GM12878 (cell line): ENCODE measurements around the gene RCN2. TPM values are rescaled to one million over a fixed set of nuclear protein-coding genes. Genes with fewer than 3 reads are reported as not detected.
A peak's percentile ranks its signal among the peaks of the same experiment; 100 is the strongest.

Experiments used
- ATAC-seq: fragments of 200-7000 bp; cut with Tn5 transposase; 3 replicates; pipeline ENCODE4 v1.9.1; 2020; ENCODE audit warnings: mild to moderate bottlenecking, moderate library complexity
- Bru-seq: library from RNA; stranded (reverse); fragments of 400-500 nt; gene quantifications from one replicate; lab custom pipeline; 2021; lab: Mats Ljungman, UMichigan
- BruChase-seq, 2 experiments: library from RNA; stranded (reverse); fragments of 400-500 nt; gene quantifications; one replicate each; lab custom pipeline; 2021; lab: Mats Ljungman, UMichigan
- BruUV-seq: library from RNA; stranded (reverse); fragments of 400-500 nt; replicated peaks from 2 replicates; lab custom pipeline; 2021; lab: Mats Ljungman, UMichigan
- CTCF ChIA-PET: fragments of 300-600 bp; sonication (Branson Sonifier 250); formaldehyde crosslinking; extraction: SDS; loops from one replicate; lab custom pipeline; 2021; ENCODE audit warnings: inconsistent platforms; lab: Yijun Ruan, JAX
- POLR2A ChIA-PET: fragments of 350-600 bp; formaldehyde crosslinking; extraction: SDS; loops from one replicate; lab custom pipeline; 2021; ENCODE audit warnings: inconsistent platforms; lab: Charles Lee
- RAD21 ChIA-PET: fragments of 300-600 bp; sonication (Branson Sonifier 250); formaldehyde crosslinking; loops from one replicate; lab custom pipeline; 2023; ENCODE audit warnings: antibody characterized with exemption; ENCODE audit not compliant: unreplicated experiment; lab: Charles Lee
- SMC1A ChIA-PET: fragments of 300-600 bp; sonication (Branson Sonifier 250); formaldehyde crosslinking; loops from one replicate; lab custom pipeline; 2023; ENCODE audit not compliant: unreplicated experiment, uncharacterized antibody; lab: Charles Lee
- DNase-seq: peaks from one replicate; pipeline ENCODE4 v3.0.0-alpha.2; 2011; ENCODE audit warnings: low read depth, low spot score
- FAIRE-seq: peaks from 3 replicates; lab custom pipeline; 2011; peaks lifted over from hg19 to GRCh38; lab: Jason Lieb, UNC
- H2AFZ ChIP-seq: 2 replicates; pipeline ENCODE4 v1.6.0; 2011; ENCODE audit warnings: low read depth, low read length, control low read depth; ENCODE audit not compliant: control insufficient read depth
- H3K27ac ChIP-seq: 2 replicates; pipeline ENCODE4 v1.5.1; 2011; ENCODE audit warnings: control low read depth; ENCODE audit not compliant: control insufficient read depth, insufficient read depth
- H3K27me3 ChIP-seq, 2 experiments: replicated peaks in 1 of 2; 2 replicates each; pipeline versions ENCODE4 v1.6.0 to v1.6.1; 2011; ENCODE audit warnings: low read length in 1 of 2; ENCODE audit not compliant: control insufficient read depth in 2 of 2, insufficient read depth in 2 of 2
- H3K36me3 ChIP-seq, 2 experiments: 2 replicates each; pipeline ENCODE4 v1.5.1; 2011; ENCODE audit warnings: low read length in 1 of 2; ENCODE audit not compliant: control insufficient read depth in 2 of 2, insufficient read depth in 2 of 2
- H3K4me1 ChIP-seq: 2 replicates; pipeline ENCODE4 v1.6.1; 2011; ENCODE audit warnings: mild to moderate bottlenecking, low read length, moderate library complexity, mixed read lengths; ENCODE audit not compliant: control insufficient read depth, insufficient read depth
- H3K4me2 ChIP-seq: 2 replicates; pipeline ENCODE4 v1.6.0; 2011; ENCODE audit warnings: control low read depth; ENCODE audit not compliant: control insufficient read depth, insufficient read depth
- H3K4me3 ChIP-seq: fragments of 200-600 bp; sonication (generic); 2 replicates; pipeline ENCODE4 v1.5.1; 2016
- H3K79me2 ChIP-seq: 2 replicates; pipeline ENCODE4 v1.6.0; 2011; ENCODE audit warnings: low read length; ENCODE audit not compliant: control insufficient read depth, insufficient read depth
- H3K9ac ChIP-seq: 2 replicates; pipeline ENCODE4 v1.8.0; 2011; ENCODE audit warnings: low read length, control low read depth, mixed read lengths; ENCODE audit not compliant: control insufficient read depth, insufficient read depth
- H3K9me3 ChIP-seq: replicated peaks from 3 replicates; pipeline ENCODE4 v1.5.1; 2011; ENCODE audit warnings: mild to moderate bottlenecking, low read length; ENCODE audit not compliant: control insufficient read depth, insufficient read depth
- H4K20me1 ChIP-seq: 2 replicates; pipeline ENCODE4 v1.6.0; 2011; ENCODE audit not compliant: control insufficient read depth, insufficient read depth
- ATF7 ChIP-seq: fragments of 450-650 bp; IDR thresholded peaks from 2 replicates; pipeline ENCODE4 v1.6.1; 2016; ENCODE audit warnings: low read depth, mild to moderate bottlenecking
- CBFB ChIP-seq: IDR thresholded peaks from 2 replicates; pipeline ENCODE4 v1.6.1; 2016; ENCODE audit warnings: antibody characterized with exemption, low read depth
- CHD2 ChIP-seq: IDR thresholded peaks from 2 replicates; pipeline ENCODE4 v1.6.1; 2011; ENCODE audit warnings: low read depth, low read length, improper control_type of control experiment, borderline replicate concordance
- CHD4 ChIP-seq: fragments of 200-600 bp; sonication (generic); IDR thresholded peaks from 2 replicates; pipeline ENCODE4 v1.6.1; 2016; ENCODE audit warnings: mild to moderate bottlenecking
- ESRRA ChIP-seq: IDR thresholded peaks from 2 replicates; pipeline ENCODE4 v1.6.1; 2012; ENCODE audit warnings: mild to moderate bottlenecking, low read length, improper control_type of control experiment
- ETV6 ChIP-seq, 2 experiments: fragments of 450-650 bp in 1 of 2; IDR thresholded peaks in 1 of 2; conservative IDR thresholded peaks in 1 of 2; 2 replicates each; pipeline ENCODE4 v1.6.1; 2014; ENCODE audit warnings: antibody characterized with exemption in 1 of 2, borderline replicate concordance in 1 of 2, low read depth in 1 of 2, mild to moderate bottlenecking in 1 of 2, moderate library complexity in 1 of 2
- FOXM1 ChIP-seq: IDR thresholded peaks from 2 replicates; pipeline ENCODE4 v1.6.1; 2012; ENCODE audit warnings: low read depth, mild to moderate bottlenecking, inconsistent platforms, low read length, moderate library complexity
- JUND ChIP-seq: IDR thresholded peaks from 2 replicates; pipeline ENCODE4 v1.6.1; 2012; ENCODE audit warnings: low read depth, mild to moderate bottlenecking, low read length, improper control_type of control experiment, moderate library complexity
- LARP7 ChIP-seq: fragments of 450-650 bp; IDR thresholded peaks from 2 replicates; pipeline ENCODE4 v1.6.1; 2017; ENCODE audit warnings: mild to moderate bottlenecking
- NFIC ChIP-seq: IDR thresholded peaks from 2 replicates; pipeline ENCODE4 v1.6.1; 2012; ENCODE audit warnings: low read depth, mild to moderate bottlenecking, inconsistent platforms, low read length, moderate library complexity
- SIN3A ChIP-seq: IDR thresholded peaks from 2 replicates; pipeline ENCODE4 v1.6.1; 2012; ENCODE audit warnings: low read depth, low read length, improper control_type of control experiment
- ZNF217 ChIP-seq: fragments of 450-650 bp; IDR thresholded peaks from 2 replicates; pipeline ENCODE4 v1.6.1; 2017; ENCODE audit warnings: antibody characterized with exemption, mild to moderate bottlenecking
- WGBS: methylation state at CpG from one replicate; pipeline ENCODE4 v1.1.6; 2016; ENCODE audit warnings: low lambda C conversion rate; ENCODE audit not compliant: insufficient replicate concordance, insufficient coverage; ENCODE audit errors: missing lambda C conversion rate; 5-methylcytosine and 5-hydroxymethylcytosine counted together
- in situ Hi-C: fragments of 300-500 bp; cut with MboI; formaldehyde crosslinking; loops from 9 replicates; pipeline ENCODE4 v1.14.3; 2018; ENCODE audit warnings: mixed read lengths
- intact Hi-C: fragments of 100-400 bp; cut with micrococcal nuclease; formaldehyde crosslinking; loops from one replicate; pipeline ENCODE4 v1.14.2; 2022; ENCODE audit not compliant: unreplicated experiment
- long read RNA-seq, 2 experiments: library from polyadenylated mRNA; unstranded; transcript quantifications; one replicate each; pipeline ENCODE4 v2.0.0, GENCODE V29; 2019 to 2020
- polyA minus RNA-seq, 3 experiments: library from RNA; depleted of rRNA, polyadenylated mRNA; stranded (reverse); fragments of >200 nt; gene quantifications; 2 replicates each; pipeline ENCODE4 v1.2.3, GENCODE V29; 2011
- polyA plus RNA-seq, 11 experiments: library from polyadenylated mRNA; depleted of rRNA in 4 of 11; unstranded in 6 of 11; stranded (reverse) in 5 of 11; fragments of >200 nt; fragmentation: Nextera tagmentation in 4 of 11; fragmentation: Illumina TruSeq in 1 of 11; extraction: Ambion mirVana in 4 of 11; extraction: Trizol in 1 of 11; gene quantifications; 1 replicate in 1 of 11; 2 replicates in 10 of 11; pipeline versions ENCODE4 v1.2.1 to v1.2.3, GENCODE V29; 2011 to 2016; ENCODE audit warnings: inconsistent platforms in 2 of 11, missing spikeins in 2 of 11, low read depth in 1 of 11
- total RNA-seq, 4 experiments: library from RNA; depleted of rRNA in 3 of 4; stranded (reverse); fragments of >200 nt in 3 of 4; fragmentation: Illumina TruSeq in 1 of 4; extraction: Trizol in 1 of 4; gene quantifications; 2 replicates each; pipeline versions ENCODE4 v1.2.1 to v1.2.3, GENCODE V29; 2013 to 2021
- TF ChIP-seq, protein P1 (sequence below): fragments of 450-650 bp; IDR thresholded peaks from 2 replicates; pipeline ENCODE4 v1.6.1; 2014; ENCODE audit warnings: mild to moderate bottlenecking
- TF ChIP-seq, protein P2 (sequence below), 3 experiments: IDR thresholded peaks in 2 of 3; conservative IDR thresholded peaks in 1 of 3; 2 replicates each; pipeline ENCODE4 v1.5.1; 2011; ENCODE audit warnings: low read depth in 3 of 3, low read length in 3 of 3, mild to moderate bottlenecking in 3 of 3, control low read depth in 2 of 3, moderate library complexity in 2 of 3, inconsistent platforms in 1 of 3, mixed read lengths in 1 of 3; ENCODE audit not compliant: control insufficient read depth in 2 of 3, insufficient read depth in 1 of 3; ENCODE audit errors: extremely low read depth in 1 of 3

RCN2 gene, protein sequence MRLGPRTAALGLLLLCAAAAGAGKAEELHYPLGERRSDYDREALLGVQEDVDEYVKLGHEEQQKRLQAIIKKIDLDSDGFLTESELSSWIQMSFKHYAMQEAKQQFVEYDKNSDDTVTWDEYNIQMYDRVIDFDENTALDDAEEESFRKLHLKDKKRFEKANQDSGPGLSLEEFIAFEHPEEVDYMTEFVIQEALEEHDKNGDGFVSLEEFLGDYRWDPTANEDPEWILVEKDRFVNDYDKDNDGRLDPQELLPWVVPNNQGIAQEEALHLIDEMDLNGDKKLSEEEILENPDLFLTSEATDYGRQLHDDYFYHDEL
- total RNA-seq (2013; cell fraction: nucleolus; rRNA removed), result 15.9 and 16.7 TPM in 2 replicates
- 5.0 and 6.0 TPM in 2 replicates for total RNA-seq (2014; rRNA removed)
- 12.1 and 12.9 TPM in 2 replicates for total RNA-seq (2014; rRNA removed; fragmentation: Illumina TruSeq; extraction: Trizol)
- 7.3 and 7.9 TPM in 2 replicates for total RNA-seq (2021)
- 6.1 TPM for polyA plus RNA-seq (2011; ENCODE audit: low read depth)
- polyA plus RNA-seq (2011; rRNA removed), result 27.5 and 49.7 TPM in 2 replicates
- polyA plus RNA-seq (2011; cell fraction: cytosol; rRNA removed), result 6.1 and 7.3 TPM in 2 replicates
- polyA plus RNA-seq (2011; cell fraction: nucleus; rRNA removed), result 8.8 and 11.8 TPM in 2 replicates
- polyA plus RNA-seq (2012), result 13.1 and 17.2 TPM in 2 replicates
- polyA plus RNA-seq (2014; fragmentation: Illumina TruSeq; extraction: Trizol), result 13.5 and 15.9 TPM in 2 replicates
- 10 to 100 TPM in 1 of 2 experiments, 1 to 10 TPM in 1; 4.9 to 12.8 TPM for polyA plus RNA-seq (2014; fragmentation: Nextera tagmentation; extraction: Ambion mirVana)
- 11.6 and 12.7 TPM in 2 replicates for polyA plus RNA-seq (2014; rRNA removed)
- polyA plus RNA-seq (2016; fragmentation: Nextera tagmentation; extraction: Ambion mirVana), result 10 to 100 TPM; 37.2 to 41.0 TPM
- 1.7 and 4.6 TPM in 2 replicates for polyA minus RNA-seq (2011; rRNA and poly(A)+ RNA removed)
- 1.6 and 4.5 TPM in 2 replicates for polyA minus RNA-seq (2011; cell fraction: cytosol; rRNA and poly(A)+ RNA removed)
- 1.7 and 4.0 TPM in 2 replicates for polyA minus RNA-seq (2011; cell fraction: nucleus; rRNA and poly(A)+ RNA removed)
- Bru-seq, nascent RNA, result percentile 64 among the genes with signal in this experiment
- percentile 64 among the genes with signal in this experiment for BruChase-seq, experiment 1, labeled RNA remaining after a 6-hour chase
- percentile 66 among the genes with signal in this experiment for BruChase-seq, experiment 2, labeled RNA remaining after a 2-hour chase
- long read RNA-seq, experiment 1, full-length matches to known transcripts, result 32 of 33 reads
- long read RNA-seq, experiment 1, partial matches to known transcripts, result 1 of 33 reads
- long read RNA-seq, experiment 1, other reads (novel, unspliced or antisense), result 0 of 33 reads
- long read RNA-seq, experiment 2, full-length matches to known transcripts, result 22 of 27 reads
- long read RNA-seq, experiment 2, partial matches to known transcripts, result 4 of 27 reads
- long read RNA-seq, experiment 2, other reads (novel, unspliced or antisense), result 1 of 27 reads

DNA sequence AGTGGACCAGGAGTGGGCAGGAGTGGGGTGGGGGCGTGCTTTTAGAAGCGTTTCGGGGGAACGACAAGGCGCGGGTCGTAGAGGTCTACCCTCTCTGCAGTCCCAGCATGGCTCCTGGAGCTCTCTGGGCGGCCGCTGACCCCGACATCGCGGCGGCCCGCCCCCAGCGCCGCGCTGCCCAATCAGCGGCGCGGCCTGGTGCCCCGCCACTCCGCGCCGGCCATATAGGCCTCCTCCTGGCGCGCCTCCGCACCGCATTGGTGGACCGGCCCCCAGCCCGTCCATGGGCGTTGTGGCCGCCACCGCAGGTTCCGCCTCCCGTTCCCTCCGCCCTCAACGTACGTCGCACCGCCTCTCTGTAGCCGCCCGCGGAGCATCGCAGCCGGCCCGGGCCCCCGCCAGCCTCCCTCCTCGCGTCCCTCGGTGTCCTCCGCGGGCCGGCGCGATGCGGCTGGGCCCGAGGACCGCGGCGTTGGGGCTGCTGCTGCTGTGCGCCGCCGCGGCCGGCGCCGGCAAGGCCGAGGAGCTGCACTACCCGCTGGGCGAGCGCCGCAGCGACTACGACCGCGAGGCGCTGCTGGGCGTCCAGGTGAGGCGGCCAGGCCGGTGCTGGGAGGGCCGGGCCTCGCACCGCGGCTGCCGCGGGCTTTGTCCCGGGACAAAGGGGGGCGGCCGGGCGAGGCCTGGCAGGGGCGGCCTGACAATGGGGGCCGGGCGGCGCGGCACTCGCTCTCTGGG lies at the start of gene RCN2:
Gene RCN2 (plus strand): TSS at position 353 of the 738 bp plus-strand sequence. CDS start 93 bp downstream, at position 446.
- BruUV-seq, result no TSS peak
- ChIA-PET SMC1A (interaction anchor here (1.4 kb wide), 1 partner anchor 39 kb away, joined by 3 read pairs; no protein-coding TSS in a partner anchor), RAD21 (interaction anchor here (0.6 to 1.4 kb wide), 3 partner anchors 10 to 72 kb away, joined by 3 to 6 read pairs (median 3); no protein-coding TSS in a partner anchor), POLR2A (interaction anchor here (1.0 to 1.1 kb wide), 2 partner anchors 10 to 250 kb away, joined by 3 read pairs; no protein-coding TSS in a partner anchor), CTCF (interaction anchor here (1.3 kb wide), 2 partner anchors 10 to 28 kb away, joined by 4 to 6 read pairs; no protein-coding TSS in a partner anchor)
- peaks cover 0 to 2% of the 10 kb centered on the region in 2 experiments; a peak in 1 of 4 replicates for H3K27me3 ChIP-seq
- peaks cover 11% of the 10 kb centered on the region for H3K4me1 ChIP-seq
- H3K79me2 ChIP-seq, result peaks cover 6% of the 10 kb centered on the region
- H3K4me3 ChIP-seq, result peak within 1 kb of the TSS; percentile 85
- ATAC-seq (peak; percentile 100), FAIRE-seq (peak; percentile 49), DNase-seq (peak; percentile 63)
- peak within 1 kb of the TSS; percentile 93 for H3K4me2 ChIP-seq
- in situ Hi-C loops (no loop called here), intact Hi-C loops (no loop called here)
- no peaks in the 10 kb centered on the region for H3K9me3 ChIP-seq
- H3K36me3 ChIP-seq, result peaks cover 0 to 2% of the 10 kb centered on the region in 2 experiments; a peak in 1 of 4 replicates
- H3K27ac ChIP-seq, result peak within 1 kb of the TSS; percentile 43
- H3K9ac ChIP-seq, result peak within 1 kb of the TSS; percentile 79
- no peaks in the 10 kb centered on the region for H4K20me1 ChIP-seq
- WGBS, result under 1% methylated on average over 89 of the region's 96 CpGs
- H2AFZ ChIP-seq, result peak within 1 kb of the TSS; percentile 75
- TF ChIP-seq, protein P1, sequence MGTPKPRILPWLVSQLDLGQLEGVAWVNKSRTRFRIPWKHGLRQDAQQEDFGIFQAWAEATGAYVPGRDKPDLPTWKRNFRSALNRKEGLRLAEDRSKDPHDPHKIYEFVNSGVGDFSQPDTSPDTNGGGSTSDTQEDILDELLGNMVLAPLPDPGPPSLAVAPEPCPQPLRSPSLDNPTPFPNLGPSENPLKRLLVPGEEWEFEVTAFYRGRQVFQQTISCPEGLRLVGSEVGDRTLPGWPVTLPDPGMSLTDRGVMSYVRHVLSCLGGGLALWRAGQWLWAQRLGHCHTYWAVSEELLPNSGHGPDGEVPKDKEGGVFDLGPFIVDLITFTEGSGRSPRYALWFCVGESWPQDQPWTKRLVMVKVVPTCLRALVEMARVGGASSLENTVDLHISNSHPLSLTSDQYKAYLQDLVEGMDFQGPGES, result peak; percentile 83
- TF ChIP-seq ZNF217 (0 out of 2 replicates have a peak, but pooled peaks have one; percentile 58), FOXM1 (no peak), CHD4 (no peak), ESRRA (no peak), ATF7 (no peak), SIN3A (0 out of 2 replicates have a peak, but pooled peaks have one; percentile 63), CBFB (no peak), NFIC (no peak), ETV6 (conservative IDR thresholded peaks at IDR 0.05 in 1 of 2, IDR thresholded peaks at IDR 0.05 in 1 of 2; ENCODE audit: borderline replicate concordance in 1 of 2, low read depth in 1 of 2) (no peak), JUND (no peak), LARP7 (peak; percentile 97), CHD2 (peak; percentile 93)
- TF ChIP-seq, protein P2, sequence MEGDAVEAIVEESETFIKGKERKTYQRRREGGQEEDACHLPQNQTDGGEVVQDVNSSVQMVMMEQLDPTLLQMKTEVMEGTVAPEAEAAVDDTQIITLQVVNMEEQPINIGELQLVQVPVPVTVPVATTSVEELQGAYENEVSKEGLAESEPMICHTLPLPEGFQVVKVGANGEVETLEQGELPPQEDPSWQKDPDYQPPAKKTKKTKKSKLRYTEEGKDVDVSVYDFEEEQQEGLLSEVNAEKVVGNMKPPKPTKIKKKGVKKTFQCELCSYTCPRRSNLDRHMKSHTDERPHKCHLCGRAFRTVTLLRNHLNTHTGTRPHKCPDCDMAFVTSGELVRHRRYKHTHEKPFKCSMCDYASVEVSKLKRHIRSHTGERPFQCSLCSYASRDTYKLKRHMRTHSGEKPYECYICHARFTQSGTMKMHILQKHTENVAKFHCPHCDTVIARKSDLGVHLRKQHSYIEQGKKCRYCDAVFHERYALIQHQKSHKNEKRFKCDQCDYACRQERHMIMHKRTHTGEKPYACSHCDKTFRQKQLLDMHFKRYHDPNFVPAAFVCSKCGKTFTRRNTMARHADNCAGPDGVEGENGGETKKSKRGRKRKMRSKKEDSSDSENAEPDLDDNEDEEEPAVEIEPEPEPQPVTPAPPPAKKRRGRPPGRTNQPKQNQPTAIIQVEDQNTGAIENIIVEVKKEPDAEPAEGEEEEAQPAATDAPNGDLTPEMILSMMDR (IDR thresholded peaks at IDR 0.05 in 2 of 3, conservative IDR thresholded peaks at IDR 0.05 in 1 of 3; ENCODE audit: control insufficient read depth in 2 of 3, extremely low read depth in 1 of 3, insufficient read depth in 1 of 3, low read depth in 3 of 3, low read length in 3 of 3), result no peak
